NCI-H2196 treated with DMSO at 0.1 percent for 48 hours (cell line): ENCODE data around the gene ATRN.
"Not testable (repeated sequence)": the region's sequence is repeated elsewhere in the genome, so short reads cannot be mapped to it uniquely, and the experiment has no call there.

ENCODE experiments used
- DNase-seq: peaks from one replicate; lab custom pipeline; 2025; ENCODE audit not compliant: unreplicated experiment; lab: John Stamatoyannopoulos, UW

Gene ATRN

DNA sequence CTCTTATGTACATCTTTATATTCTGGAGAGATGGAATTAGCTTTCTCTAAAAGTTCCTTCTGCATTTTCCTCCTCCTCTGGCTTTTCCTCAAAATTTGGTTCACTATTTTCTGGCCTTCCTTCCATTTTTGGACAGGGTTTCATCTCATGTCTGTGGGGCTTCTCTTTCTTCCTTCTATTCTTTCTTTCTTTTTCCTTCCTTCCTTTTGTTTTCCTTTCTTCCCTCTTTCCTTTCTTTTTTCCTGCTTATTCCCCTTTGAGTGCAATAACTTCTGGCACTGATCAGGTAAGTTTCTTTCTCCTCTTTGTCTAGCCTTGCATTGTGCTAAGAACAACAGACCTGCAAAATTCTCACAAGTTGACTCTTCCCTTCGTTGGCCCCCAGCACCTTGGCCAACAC is 5.5 kb upstream of the ATRN start:
- no peak for DNase-seq

DNA sequence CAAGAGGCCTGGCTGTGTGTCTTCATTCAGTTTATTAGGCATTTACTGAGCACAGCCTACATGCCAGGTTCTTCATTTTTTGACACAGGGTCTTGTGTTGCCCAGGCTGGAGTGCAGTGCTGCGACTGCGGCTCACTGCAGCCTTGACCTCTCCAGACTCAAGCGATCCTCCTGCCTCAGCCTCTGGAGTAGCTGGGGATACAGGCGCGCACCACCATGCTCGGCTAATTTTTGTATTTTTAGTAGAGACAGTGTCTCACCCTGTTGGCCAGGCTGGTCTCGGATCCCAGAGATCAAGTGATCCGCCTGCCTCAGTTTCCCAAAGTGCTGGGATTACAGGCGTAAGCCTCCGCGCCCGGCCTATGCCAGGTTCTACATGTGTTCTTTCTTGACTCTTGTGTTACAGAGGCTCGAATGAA is 601 bp upstream of the ATRN start:
- no peak for DNase-seq

DNA sequence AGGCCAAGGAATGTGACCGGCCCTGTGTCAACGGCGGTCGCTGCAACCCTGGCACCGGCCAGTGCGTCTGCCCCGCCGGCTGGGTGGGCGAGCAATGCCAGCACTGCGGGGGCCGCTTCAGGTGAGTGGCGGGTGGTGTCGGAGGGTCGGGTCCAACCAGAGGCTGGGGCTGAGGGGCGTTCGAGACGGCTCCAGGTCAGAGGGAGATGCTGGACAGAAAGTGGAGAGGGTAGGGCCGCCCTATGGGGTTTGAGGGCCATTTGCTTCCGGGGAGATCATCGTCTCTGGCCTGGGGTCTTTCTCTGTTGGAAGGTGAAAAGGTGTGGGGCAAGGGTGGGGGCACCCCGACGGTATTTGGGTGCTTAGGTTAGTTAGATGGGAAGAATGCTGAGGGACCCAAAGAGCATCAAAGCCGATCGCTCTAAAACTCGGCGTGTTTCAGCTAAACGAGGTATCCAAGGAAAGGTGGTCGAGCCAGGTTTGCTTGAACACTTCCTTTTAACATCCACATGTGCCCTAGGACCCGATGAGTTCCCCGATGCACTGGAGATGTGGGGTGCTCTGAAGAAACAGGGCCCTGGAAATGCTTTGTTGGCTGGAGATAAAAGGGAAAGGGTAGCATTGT is 691 bp downstream of the ATRN start:
- DNase-seq = no peak

DNA sequence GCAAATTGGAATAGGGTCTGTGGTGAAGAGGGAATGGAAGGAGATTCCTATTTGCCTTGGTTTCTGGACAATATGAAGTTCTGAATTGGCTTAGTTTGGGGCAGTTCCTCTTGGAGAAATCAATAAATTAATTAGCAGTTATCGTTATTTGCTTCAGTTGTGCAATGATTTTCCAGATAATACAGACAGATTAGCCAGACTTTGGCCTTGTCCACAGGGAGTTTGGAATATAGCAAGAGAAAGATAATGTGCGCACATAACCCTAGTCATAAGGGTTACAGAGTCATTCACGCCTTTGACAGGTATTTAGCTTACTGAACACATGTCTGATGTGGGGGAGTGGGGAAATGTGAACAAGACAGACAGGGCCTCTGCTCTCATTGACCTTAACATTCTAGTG is 1.3 kb downstream of the ATRN start:
- no peak for DNase-seq

DNA sequence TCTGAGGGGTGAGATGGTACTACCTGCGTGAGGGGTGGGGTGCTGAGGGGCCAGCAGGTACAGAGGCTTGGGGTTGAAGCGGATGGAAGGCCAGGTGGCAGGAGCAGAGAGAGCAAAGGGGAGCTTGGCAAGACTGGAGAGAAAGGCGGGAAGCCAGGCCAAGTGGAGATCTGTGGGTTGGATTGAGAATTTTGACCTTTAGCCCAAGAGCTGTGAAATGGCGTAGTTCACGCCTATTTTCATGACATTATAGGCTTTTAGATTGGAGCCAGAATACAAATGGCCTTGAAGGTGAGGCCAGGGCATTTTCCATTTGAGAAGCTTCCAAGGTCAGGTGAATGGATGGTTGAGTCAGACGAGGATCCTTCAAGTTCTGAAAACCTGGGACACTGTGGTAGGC is 2.5 kb downstream of the ATRN start:
- no peak for DNase-seq

DNA sequence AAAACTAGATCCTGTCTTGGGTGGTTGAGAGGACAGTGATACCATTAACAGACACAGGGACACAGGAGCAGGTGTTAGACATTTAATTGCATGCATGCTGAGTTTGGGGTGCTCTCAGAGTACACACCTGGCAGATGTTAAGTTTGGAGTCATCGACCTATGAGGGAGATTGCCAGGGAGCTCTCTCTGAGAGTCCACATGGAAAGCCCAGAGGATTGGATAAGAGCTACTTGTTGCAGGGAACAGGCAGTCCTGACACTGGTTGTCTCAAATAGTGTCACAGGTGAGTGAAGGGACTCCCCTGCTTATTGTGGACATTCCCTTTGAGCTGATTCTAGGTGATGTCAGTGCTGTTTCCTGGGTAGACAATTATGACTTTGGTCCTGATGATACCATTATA is 3.1 kb downstream of the ATRN start:
- DNase-seq = no peak

DNA sequence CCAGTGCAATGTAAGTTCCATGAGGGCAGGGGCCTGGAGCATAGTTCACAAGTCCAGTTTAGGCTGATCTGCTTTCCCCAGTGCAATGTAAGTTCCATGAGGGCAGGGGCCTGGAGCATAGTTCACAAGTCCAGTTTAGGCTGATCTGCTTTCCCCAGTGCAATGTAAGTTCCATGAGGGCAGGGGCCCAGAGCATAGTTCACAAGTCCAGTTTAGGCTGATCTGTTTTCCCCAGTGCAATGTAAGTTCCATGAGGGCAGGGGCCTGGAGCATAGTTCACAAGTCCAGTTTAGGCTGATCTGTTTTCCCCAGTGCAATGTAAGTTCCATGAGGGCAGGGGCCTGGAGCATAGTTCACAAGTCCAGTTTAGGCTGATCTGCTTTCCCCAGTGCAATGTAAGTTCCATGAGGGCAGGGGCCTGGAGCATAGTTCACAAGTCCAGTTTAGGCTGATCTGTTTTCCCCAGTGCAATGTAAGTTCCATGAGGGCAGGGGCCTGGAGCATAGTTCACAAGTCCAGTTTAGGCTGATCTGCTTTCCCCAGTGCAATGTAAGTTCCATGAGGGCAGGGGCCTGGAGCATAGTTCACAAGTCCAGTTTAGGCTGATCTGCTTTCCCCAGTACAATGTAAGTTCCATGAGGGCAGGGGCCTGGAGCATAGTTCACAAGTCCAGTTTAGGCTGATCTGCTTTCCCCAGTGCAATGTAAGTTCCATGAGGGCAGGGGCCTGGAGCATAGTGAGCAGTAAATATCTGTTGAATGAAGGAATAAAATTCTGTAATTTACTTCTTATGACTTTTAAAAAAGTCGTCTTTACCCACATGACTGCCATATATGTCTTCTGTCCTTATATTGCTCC is 6.4 kb downstream of the ATRN start:
- not testable (repeated sequence) for DNase-seq

DNA sequence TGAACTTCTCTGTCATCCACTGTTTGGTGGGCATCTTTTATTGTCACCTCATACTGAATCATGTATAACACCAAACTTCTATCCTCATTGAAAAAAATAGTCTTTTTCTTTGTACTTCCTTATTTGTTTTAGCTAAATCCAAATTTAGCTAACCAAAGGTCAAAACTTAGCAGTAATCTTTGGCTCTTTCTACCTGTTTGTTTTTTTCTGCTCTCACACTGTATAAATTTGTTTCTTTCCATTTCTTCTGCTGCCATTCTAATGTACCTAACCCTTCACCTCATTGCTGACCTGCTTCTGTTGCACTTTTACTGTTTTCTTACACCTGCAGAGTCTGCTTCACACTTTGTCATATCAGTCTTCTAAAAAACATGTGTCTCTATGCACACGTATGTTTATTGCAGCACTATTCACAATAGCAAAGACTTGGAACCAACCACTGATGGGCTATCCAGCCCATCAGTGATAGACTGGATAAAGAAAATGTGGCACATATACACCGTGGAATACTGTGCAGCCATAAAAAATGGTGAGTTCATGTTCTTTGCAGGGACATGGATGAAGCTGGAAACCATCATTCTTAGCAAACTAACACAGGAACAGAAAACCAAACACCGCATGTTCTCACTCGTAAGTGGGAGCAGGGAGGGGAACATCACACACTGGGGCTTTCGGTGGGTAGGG is 7.2 kb downstream of the ATRN start:
- DNase-seq = no peak

DNA sequence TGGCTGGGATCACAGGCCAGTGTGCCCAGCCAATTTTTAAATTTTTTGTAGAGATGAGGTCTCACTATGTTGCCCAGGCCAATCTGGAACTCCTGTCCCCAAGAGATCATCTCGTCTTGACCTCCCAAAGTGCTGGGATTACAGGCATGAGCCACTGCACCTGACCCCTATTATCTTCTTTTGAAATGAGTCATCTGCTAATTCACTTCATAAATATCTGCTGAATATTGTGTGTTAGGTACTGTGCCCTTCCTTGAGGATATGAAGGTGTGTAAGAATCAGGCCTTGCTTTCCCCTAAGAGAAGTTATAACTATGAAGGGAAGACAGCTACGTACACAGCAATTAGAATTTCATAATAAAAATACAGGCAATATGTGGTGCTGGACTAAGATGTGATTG is 8.2 kb downstream of the ATRN start:
- DNase-seq = no peak

DNA sequence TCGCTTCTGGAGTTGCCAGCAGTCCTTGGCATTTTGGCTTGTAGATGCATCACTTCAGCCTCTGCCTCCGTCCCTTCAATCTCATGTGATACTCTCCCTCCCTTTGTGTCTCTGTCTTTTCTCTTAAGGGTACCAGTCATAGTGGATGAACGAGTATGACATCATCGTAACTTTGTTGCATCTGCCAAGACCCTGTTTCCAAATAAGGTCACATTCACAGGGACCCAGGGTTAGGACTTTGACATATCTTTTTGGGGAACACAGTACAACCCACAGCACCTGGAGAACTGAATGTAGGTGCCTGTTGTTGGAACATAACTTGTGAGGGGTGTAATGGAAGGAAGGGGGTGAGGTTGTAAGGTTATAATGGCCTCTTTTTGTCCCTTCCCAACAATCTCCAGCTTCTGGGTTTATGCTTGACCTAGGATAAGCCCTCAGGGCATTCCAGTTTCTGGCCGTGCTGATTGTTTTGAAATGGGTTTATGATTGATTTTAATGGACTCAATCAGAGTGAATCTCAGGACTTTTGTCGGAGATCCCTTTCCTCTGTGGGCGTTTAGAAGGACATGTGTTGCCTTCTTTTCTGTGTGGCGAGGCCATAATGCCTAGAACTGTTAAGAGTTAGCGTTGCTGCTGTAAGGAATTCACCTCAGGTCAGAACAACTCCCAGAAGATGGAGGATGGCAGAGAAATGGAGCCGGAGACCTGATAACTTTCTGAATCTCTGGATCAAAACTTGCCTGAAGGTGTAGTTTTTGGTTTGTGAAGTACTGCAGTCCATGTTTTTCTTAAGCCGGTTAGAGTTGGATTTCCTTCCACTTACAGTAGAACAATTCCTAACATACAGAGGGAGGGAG is 9.2 kb downstream of the ATRN start:
- no peak for DNase-seq

DNA sequence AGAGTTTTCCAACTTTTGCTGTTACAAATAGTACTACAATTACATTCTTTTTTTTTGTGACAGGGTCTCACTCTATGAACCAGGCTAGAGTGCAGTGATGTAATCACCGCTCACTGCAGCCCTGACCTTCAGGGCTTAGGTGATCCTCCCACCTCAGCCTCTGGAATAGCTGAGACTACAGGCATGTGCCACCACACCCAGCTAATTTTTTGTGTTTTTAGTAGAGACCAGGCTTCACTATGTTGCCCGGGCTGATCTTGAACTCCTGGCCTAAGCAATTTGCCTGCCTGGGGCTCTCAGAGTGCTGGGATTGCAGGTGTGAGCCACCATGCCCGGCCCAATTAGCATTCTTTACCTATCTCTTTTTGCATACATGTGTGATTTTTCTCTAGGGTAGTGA is 12.5 kb downstream of the ATRN start:
- DNase-seq = no peak

DNA sequence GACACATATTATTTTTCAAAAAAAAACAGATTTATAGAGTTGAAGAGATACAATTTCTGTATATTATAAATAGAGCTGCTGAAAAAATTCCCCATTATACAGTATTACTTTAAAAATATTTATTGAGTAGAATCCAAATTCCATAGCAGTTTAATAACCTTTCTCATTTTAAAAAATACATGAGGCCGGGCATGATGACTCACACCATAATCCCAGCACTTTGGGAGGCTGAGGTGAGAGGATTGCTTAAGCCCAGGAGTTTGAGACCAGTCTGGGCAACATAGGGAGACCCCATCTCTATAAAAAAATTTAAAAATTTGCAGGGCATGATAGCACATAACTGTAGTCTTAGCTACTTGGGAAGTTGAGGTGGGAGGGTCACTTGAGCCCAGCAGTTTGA is 13.0 kb downstream of the ATRN start:
- no peak for DNase-seq

DNA sequence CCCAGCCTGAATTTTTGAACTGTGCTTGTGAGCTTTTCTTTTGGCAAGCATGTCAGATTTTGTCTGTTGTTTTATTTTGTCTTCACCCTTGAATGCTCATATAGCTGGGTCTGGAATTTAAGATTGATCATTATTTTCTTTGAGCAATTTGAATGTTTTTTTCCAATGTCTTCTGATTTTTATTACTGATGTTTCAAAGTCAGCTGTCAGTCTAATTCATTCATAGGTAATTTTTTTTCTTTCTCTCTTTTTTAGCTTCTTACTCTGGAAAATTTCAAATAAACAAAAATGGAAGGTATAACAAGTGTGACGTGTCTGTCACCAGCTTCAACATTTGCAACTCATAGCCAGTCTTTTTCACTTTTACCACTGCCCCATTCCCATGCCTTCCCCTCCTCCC is 15.1 kb downstream of the ATRN start:
- DNase-seq = no peak

DNA sequence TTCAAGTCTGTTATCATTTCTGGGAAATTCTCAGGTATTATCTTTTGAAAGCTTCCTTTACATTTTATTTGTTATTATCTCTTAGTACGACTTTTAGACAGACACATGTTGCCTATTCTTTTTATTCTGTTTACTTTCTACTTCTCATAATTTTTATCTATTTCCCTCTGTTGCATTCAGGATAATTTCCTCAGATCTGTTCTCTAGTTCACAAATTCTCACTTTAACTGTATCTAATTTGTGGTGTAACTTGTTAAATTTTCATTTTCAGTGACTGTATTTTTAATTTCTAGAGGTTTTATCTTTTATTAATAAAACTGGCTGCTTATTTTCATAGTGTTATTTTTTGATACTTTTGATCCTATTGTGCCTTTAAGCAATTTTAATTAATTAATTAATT is 16.0 kb downstream of the ATRN start:
- no peak for DNase-seq

DNA sequence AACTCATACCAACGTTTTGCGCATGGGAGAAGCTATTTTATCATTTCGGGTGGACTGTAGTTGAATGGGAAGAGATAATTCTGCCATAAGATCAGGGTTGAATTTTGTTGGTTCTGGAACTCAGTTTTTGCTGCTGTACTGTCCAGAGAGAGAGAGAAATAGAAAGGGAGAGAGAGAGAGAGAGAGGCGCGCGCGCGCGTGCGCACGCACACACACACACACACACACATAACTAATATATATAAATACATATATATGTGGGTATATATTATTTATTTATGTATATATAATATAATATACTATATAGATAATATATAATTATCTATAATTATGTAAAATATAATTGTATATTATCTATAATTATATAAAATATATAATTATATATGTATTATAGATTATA is 21.9 kb downstream of the ATRN start:
- DNase-seq = no peak

DNA sequence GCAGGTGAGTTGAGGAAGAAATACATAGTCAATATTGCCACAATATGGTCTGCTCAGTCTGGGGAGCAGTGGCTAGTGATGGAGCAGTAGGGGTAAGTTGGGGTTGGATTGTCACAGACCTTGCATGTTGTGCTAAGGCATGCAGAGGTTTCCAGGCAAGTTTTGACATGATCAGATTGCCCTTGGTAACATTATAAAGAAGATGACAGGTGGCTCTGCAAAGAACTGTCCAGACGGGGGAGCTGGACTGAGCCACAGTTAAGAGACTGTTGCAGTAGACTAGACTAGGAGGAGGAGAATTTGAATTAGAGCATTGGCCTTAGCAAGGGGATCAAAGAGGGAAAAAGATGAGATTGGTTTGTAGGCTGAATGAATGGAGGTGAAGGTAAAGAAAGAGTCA is 23.4 kb downstream of the ATRN start:
- no peak for DNase-seq

DNA sequence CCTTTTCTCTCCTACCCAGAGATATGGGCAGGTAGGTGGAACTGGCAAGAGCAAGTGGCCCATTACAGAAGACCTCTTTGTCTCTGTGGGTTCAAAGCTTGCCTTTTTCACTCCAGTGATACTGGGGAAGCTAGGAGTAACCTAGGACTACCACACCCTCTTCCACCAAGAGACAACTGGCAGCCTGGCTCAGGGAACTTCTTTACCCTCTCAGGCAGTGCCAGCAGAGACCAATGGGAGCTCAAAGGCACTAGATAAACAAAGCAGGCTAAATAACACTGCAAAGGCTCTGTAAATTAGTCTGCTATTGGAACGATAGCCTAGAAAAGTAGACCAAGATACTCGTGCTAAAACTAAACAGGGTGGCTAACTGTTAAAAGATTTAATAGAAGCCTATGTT is 32.1 kb downstream of the ATRN start:
- DNase-seq = no peak

DNA sequence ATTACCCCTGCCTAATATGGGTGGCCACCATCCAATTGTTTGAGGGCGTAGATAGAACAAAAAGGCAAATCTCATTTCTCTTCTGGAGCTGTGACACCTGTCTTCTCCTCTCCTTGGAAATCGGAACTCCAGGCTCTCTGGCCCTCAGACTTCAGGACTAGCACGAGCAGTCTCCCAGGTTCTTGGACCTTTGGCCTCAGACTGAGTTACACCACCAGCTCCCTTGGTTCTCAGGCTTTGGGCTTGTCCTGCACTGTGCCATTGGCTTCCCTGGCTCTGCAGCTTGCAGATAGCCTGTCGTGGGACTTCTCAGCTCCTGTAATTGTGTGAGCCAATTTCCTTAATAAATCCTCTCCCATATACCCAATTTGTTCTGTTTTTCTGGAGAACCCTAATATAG is 34.3 kb downstream of the ATRN start:
- DNase-seq = no peak

DNA sequence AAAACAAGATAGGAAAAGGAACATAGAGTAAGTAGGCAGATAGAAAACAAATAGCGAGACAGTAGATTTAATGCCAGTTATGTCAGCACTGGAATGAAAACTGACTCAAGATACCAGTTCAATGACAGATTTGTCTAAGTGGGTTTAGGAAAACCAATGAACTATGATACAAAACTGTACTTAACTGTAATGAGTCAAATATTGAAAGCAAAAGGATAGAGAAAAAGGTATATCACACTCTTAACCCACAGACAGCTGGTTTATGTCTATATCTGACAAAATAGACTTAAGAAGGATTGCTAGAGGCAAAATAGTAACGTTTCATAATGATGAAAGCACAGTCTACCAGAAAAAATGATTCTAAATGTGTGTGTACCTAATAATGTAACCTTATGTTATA is 38.2 kb downstream of the ATRN start:
- no peak for DNase-seq

DNA sequence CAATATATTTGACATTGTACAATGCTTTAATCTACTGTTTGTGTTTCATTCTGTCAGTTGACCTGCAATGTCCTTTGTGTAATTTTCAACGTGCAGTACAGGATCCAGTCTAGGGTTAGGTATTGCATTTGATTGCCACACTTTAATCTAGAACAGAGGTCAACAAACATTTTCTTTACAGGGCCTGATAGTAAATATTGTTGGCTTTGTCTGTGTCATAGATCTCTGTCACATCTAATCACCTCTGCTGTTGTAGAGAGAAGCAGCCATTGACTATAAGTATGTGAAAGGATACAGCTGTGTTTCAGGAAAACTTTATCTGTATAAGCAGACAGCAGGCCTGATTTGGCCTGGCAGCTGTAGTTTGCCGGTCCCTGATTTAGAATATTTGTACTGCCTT is 39.3 kb downstream of the ATRN start:
- no peak for DNase-seq

DNA sequence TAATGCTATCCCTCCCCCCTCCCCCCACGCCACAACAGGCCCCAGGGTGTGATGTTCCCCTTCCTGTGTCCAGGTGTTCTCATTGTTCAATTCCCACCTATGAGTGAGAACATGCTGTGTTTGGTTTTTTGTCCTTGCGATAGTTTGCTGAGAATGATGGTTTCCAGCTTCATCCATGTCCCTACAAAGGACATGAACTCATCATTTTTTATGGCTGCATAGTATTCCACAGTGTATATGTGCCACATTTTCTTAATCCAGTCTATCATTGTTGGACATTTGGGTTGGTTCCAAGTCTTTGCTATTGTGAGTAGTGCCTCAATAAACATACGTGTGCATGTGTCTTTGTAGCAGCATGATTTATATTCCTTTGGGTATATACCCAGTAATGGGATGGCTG is 41.4 kb downstream of the ATRN start:
- DNase-seq = not testable (repeated sequence)
